Inflammatory macrophage treated with lipopolysaccharide for 4 hours (primary cell): Measurements from ENCODE around the gene DXO.
"Not testable (repeated sequence)": the region's sequence is repeated elsewhere in the genome, so short reads cannot be mapped to it uniquely, and the experiment has no call there.

Source experiments
- DNase-seq: peaks from one replicate; pipeline ENCODE4 v3.0.0-alpha.2; 2020

DXO gene

DNA sequence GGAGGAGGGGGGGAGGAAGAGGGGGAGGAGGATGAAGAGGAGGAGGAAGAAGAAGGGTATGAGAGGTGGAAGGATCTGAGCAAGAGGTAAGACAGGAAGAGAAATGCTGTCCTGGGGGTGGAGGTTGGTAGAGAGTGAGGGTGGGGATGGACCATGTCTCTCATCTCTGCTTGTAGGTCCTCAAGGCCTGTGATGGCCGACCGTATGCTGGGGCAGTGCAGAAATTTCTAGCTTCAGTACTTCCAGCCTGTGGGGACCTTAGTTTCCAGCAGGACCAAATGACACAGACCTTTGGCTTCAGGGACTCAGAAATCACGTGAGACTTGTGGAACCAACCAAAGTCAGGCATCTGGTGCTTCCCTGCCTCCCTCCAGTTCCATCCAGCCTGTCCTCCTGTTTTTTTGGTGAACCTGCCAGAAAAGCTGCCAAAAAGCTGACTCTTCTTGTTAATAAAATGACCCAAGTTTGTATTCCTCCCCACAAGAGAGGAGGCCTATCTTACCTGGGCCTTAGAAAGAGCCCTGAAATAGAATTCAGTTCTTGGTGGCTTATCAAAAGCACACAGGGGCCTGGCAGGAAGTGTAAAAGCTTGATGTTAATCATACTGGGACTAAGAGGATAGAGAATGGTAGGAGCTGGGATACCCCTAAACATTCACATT, 7.4 kb upstream of the DXO start:
- no peak for DNase-seq

DNA sequence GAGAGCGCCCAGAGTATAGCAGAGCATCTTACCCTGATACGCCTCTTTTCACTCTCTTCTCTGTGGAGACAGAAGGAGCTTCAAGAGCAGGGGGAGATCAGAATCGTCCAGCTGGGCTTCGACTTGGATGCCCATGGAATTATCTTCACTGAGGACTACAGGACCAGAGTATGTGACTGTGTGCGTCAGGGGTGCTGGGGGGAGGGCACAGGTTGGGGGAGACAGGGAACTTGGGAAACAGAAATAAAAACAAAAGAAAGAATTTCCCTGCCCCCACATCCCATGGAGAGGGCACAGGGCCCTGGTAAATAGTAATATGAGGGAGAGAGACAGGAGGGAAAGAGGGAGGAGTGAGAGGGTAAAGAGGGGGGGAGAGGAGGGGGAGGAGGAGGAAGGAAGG, 6.9 kb upstream of the DXO start:
- no peak for DNase-seq

DNA sequence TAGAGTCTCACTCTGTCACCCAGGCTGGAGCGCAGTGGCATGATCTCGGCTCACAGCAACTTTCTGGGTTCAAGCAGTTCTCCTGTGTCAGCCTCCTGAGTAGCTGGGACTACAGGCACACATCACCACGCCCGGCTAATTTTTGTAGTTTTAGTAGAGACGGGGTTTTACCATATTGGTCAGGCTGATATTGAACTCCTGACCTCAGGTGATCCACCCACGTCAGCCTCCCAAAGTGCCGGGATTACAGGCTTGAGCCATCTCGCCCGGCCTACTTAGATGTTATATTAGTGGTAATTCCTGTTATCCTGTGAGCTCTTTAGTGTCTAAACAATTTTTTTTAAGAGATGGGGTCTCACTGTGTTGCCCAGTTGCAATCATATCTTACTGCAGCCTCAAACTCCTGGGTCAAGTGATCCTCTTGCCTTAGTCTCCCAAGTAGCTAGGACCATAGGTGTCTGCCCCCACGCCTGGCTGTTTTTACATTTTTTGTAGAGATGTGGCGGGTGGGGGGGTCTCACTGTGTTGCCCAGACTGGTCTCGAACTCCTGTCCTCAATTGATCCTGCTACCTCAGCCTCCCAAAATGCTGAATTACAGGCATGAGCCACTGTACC, 6.0 kb upstream of the DXO start:
- DNase-seq, result no peak

- DNase-seq, result not testable (repeated sequence)
Observed at GRCh38 chr6:31976065-31976464, 4.1 kb upstream of the DXO start.

GRCh38 chr6:31972709-31973350, 892 bp upstream of the DXO start:
- DNase-seq, result peak; percentile 61

- DNase-seq, result no peak
Observed at GRCh38 chr6:31971279-31971992, 502 bp downstream of the DXO start.

DNA sequence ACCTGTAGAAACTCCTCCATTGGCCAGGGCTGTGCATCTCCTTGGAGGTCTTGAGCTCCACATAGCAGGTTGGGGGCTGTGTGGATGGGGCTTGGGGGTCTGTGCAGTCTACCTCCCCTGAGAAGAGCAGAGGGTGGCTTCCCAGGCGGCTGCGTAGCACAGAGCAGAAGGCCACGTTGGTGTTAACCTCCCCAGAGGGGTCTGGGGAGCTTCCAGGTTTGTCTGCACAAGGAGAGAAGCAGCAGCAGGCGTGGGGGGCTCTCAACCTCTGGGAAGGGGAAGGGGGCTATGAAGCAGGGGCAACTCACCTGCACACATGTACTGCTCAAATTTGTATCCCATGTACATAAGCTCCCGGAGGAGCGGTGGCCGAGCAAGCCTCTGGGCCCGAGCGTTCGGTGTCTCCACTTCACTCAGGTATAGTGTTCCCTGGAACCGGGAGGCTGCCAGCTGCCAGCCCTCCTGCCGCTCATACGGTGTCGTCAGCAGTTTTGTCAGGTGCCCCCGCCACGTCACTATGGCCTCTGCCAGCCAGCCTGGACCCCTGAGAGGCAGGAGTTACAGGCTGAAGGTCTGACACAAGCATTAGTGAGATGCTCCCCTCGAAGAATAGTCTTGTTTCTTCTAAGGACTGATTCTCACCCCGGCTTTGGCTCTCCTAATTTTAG, 1.2 kb downstream of the DXO start:
- no peak for DNase-seq

DNA sequence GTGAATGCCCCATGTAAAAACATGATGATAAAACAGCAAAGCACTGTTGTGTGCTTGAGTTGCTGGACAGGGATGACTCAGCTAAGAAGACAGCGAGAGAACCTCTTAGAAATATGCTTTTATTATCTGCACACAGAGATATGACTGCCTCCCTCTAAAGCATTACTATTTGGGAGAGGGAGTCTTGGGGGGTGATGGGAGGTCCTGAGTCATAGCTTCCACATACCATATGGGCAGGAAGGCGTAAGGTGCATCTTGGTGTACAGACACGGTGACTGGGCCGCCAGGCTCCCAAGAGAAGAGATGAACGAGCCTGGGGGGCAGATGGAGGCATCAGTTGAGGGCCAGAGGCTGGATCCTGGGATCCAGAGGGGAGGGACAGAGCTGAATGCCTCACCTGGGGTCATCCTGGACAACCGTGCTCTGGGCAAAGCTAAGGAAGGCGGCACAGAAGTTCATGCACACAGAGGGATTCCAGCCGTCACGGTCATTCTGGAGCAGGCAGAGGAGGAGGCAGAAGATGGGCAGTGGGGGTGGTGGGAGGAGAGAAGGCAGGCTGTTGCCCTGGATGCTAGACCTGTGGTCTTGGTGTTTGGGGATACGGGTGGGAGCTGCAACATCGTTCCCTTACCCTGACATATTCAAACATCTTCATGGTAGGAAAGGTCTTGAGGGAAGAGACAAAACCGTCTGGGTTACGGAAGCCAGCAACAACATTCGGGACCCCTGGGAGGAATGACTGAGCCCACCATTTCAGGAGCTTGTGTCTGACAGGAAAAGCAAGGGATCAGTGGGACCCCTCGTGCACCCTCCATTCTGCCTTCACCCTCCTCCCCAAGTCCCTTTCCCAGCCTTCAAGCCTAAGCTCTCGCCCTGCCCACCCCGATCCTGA, 2.0 kb downstream of the DXO start:
- no peak for DNase-seq

DNA sequence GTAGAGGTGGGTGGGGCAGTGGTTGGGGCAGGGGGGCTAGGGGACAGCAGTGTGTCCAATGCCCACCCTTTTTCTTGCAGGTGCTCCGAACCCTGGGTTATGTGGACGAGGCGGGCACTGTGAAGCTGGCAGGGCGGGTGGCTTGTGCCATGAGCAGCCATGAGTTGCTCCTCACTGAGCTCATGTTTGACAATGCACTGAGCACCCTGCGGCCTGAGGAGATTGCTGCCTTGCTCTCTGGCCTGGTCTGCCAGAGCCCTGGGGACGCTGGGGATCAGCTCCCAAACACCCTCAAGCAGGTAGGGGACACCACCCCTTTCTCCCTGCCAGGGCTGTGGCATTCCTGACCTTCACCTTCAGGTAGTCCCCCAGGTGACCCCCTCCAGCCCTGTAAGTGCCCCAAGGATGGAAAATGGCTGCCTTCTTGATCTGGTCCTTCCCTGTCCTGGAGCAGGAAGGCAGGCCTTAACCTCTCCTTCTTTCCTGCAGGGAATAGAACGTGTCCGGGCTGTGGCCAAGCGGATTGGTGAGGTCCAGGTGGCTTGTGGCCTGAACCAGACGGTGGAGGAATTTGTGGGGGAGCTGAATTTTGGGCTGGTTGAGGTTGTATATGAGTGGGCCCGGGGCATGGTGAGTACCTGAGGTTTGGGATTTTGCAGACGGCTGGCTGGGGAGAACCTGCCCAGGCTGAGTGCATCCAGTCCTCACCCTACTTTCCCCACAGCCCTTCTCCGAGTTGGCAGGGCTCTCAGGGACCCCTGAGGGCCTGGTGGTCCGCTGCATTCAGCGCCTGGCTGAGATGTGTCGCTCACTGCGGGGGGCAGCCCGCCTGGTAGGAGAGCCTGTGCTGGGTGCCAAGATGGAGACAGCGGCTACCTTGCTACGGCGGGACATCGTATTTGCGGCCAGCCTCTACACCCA, 2.9 kb downstream of the DXO start:
- DNase-seq, result no peak

- DNase-seq, result no peak
Observed at GRCh38 chr6:31968326-31968725, 3.6 kb downstream of the DXO start.

- DNase-seq, result no peak
Observed at GRCh38 chr6:31967926-31968320, 4.0 kb downstream of the DXO start.

DNA sequence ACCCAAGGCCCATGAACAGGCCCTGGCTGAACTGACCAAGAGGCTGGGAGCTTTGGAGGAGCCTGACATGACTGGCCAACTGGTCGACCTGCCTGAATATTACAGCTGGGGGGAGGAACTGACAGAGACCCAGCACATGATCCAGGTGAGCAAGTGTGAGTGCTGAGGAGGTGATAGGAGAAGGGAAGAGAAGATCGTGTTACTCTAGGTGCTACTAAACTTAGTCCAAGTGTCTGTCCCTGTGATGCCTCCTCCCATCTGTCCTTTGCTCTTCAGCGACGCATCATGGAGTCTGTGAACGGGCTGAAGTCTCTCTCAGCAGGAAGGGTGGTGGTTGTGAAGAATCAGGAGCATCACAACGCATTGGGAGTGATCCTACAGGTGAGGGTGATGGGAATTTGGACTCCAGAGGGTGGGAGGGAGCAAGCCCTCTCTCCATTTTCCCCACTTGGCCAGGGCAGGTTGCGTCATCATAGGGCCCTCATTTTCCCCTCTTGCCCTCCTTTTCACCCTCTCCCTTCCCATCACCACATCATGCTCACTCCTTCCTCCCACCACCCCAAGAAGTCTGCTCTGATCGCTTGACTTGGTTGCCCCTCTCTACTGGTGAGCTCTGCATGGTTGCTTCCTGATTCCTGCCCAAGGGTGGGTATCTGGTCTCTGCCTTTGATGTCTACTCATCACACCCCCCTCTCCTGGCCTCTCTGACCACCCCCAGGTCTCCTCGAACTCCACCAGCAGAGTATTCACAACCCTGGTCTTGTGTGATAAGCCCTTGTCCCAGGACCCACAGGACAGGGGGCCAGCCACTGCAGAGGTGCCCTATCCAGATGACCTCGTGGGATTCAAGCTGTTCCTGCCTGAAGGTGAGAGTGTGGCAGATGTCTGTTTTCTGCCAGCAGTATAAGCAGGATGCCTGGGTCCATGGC, 4.7 kb downstream of the DXO start:
- DNase-seq, result no peak

DNA sequence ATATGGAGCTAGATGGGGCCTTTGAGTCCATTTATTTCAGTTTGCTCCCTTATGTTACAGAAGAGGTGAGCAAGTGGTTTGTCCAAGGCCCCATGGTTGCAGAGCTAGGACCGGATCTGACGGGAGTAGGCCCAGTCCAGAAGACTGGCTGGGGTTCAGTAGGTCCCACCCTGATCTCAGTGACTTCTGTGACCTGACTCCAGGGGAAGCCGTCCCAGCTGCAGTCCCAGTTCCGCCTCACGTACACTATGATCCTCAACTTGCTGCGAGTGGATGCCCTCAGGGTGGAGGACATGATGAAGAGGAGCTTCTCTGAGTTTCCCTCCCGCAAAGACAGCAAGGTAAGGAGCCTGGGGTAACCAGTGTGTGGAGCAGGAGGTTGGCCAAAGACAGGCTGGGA, 5.4 kb downstream of the DXO start:
- no peak for DNase-seq

DNA sequence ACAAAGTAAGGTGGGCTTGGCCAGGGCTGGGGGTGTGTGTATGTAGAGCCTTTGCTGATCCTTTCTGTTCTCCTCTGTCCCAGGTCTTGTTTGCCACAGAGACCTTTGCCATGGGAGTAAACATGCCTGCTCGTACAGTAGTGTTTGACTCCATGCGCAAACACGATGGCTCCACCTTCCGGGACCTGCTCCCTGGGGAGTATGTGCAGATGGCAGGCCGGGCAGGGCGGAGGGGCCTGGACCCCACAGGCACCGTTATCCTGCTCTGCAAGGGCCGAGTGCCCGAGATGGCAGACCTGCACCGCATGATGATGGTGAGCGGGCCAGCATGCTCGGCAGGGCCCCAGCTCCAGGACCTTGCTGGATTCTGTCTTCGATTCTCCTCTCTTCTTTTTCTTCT, 6.2 kb downstream of the DXO start:
- DNase-seq, result no peak

- no peak for DNase-seq
Observed at GRCh38 chr6:31963921-31964320, 8.0 kb downstream of the DXO start.

DNA sequence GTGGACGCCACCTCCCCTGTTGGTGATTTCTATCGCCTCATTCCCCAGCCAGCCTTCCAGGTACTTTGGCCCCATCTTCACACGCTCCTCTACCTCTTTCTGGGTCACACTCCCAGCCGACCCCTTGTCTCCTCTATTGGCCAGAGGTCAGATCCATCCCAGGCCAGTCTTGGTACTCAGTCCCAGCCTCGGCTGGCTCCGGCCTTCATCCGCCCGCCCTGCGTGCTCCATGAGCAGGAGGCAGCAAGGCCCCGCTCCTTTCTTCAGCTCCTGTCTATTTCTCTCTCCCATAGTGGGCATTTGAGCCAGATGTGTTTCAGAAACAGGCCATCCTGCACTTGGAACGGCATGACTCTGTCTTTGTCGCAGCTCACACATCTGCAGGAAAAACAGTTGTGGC, 10.3 kb downstream of the DXO start:
- DNase-seq, result no peak

DNA sequence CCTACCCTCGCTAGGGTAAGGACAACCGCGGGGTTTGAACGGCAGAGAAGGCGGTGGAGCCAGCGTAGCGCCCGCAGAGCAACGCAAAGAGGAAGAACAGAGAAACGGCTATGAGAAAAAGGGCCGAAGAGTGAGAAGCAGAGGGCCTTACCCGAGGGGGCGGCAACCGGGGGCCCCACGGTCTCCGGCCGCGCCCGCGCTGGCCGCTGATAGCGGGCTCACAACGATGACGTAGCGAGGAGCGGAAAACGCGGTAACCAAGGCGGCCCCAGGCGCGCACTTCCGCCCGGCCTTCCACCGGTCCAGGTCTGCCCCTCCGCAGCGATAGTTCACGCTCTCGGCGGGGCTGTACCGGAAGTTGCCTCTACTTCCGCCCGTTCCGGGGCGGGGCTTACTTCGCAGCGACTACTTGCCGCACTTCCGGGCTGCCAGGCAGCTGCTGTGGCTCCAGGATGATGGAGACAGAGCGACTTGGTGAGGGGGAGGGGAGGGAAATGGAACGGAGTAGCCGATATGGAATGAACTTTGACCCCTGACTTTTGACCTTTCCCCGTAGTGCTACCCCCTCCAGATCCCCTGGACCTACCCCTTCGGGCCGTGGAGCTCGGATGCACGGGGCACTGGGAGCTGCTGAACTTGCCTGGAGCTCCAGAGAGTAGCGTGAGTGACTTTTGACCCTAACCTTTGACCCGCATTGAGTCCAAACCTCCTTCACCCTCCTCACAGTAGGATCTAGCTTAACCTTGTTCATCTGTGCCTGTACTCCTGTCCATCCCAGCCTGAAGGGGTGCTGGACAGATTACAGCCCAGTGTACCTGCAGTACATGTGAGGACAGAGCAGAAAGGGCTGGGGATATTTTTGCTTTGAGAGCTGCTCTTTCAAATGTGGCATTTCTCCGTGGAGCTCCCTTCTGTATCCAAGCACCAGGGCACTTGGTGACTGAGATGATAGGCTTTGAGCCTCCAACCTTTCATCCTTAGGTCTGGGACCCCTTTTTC, 12.9 kb downstream of the DXO start, which contains the start of the genes NELFE and SKIC2:
TSS of gene NELFE (minus strand) at position 231 of the 999 bp plus-strand sequence. CDS start 525 bp downstream, outside the sequence.
TSS of gene SKIC2 (plus strand) at position 435 of the 999 bp plus-strand sequence. CDS start at position 453, 18 bp downstream.
- DNase-seq, result peak; percentile 99

DNA sequence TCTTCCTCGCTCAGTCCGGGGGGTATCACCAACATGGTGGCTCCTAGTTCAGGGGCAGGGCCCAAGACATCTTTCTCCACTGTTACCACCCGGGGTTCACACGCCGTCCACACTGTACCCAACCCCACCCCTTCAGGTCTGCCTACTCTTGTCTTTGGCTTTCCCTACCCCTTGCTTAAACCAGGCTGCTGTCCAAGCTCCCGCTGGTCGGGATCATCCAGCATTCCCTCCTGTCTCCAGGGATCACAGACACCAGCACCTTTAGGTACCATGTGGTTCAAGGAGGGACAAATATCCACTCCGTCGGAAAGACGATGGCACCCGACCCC, 13.6 kb downstream of the DXO start:
- DNase-seq, result no peak

DNA sequence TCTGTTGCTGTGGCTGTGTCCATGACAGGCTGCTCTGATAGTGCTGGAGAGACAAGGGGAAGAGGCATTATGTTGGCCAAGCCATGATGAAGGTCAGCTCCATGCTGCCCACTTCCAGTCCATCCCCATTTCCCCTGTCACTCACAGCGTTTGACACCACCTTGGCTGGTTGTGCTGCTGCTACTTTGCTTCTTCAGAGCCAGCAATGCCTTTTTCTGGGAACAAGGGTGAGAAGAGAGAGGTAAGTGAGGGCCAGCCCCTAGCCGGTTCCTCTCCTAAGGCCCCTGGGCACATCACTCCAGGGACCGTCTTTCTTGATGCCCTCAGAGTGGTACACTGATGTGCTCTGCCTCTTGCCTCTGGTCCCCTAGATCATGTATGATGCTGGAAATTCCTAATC, 15.1 kb downstream of the DXO start:
- DNase-seq, result no peak
